Activated CD8-positive, alpha-beta memory T cell treated with anti-CD3 and anti-CD28 coated beads, Interleukin-2, amount 50 U/mL, for 24 hours (primary cell): ENCODE data around the gene PIK3C3.
"Not testable (repeated sequence)": the region's sequence is repeated elsewhere in the genome, so short reads cannot be mapped to it uniquely, and the experiment has no call there.

Source experiments
- DNase-seq: peaks from one replicate; pipeline ENCODE4 v3.0.0-alpha.2; 2020; ENCODE audit errors: extremely low read depth

The PIK3C3 gene

GRCh38 chr18:42024131-42024530 lies 69.1 kb downstream of the PIK3C3 start:
- DNase-seq, result no peak

DNA sequence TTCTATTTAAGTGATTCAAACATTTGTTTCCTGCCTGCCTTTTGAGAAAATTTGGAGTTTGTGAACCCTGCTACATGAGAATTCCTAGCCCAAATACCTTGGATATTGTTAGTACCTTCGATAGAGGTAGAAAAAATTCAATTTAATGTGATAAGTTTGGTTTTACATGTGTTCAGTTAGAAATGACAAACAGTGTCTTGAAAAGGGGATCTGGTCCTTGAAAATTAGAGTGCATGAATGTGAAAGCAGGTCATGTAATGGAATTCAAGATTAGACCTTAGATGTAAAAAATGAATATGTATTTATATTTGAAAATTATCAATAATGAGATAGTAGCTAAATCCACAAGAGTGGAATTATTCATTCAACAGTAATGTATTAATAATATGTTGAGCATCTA lies 70.5 kb downstream of the PIK3C3 start:
- DNase-seq, result no peak

DNA sequence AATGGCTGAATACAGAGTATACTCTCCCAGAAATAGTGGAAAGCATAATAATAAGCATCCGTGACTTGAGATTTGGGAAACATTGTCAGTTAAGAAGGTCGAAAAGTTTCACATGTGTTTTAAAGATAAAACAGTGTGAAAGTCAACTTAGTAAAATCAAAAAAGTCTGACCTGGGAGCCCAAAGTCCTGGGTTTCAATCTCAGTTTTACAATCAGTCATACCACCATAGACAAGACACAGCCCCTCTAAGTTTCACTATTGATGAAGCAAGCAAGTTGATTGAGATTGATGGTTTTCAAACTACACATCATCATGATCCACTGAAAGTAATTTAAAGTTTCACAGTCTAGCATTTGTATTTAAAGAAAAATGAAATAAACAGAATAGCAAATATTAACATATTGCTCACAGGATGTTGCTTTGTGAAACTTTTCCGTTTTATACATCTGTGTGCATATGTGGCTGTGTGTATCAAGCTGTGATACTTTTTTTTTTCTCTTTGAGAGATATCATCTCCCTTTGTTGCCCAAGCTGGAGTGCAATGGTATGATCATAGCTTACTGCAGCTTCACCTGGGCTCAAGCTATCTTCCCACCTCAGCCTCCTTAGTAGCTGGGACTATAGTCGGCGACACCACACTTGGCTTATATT lies 71.1 kb downstream of the PIK3C3 start:
- DNase-seq, result no peak

DNA sequence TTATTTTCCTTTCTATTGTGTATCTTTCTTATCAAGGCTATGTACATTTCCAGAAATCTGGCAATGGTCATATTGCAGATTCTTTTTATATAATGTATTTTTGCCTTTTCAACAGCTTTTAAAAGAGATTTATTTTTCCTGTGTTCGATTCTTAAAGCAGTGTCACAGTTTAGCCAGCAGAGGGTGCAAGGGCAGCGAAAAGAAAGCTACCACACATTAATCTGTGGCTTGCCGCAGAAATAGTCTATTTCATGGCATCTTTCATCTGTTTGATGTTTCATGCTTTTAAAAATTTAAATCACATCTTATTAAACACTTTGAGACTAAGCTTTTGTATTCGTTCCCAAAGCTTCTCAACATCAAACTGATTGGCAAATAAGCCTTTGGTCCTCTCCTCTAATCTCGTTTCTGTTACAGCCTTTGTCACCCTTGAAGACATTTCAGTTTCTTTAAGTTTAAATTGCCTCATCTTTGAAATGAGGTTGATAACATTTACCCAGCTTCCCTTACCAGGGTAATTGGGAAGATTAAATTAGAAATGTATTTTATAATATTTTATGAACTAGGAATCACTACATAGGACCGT lies 73.3 kb downstream of the PIK3C3 start:
- DNase-seq, result peak; percentile 2

GRCh38 chr18:42029092-42029491 lies 74.1 kb downstream of the PIK3C3 start:
- DNase-seq, result no peak

GRCh38 chr18:42030586-42031182 lies 75.7 kb downstream of the PIK3C3 start:
- DNase-seq, result no peak

GRCh38 chr18:42032447-42032846 lies 77.4 kb downstream of the PIK3C3 start:
- no peak for DNase-seq

- DNase-seq, result no peak
These were observed 78.2 kb downstream of the PIK3C3 start for GRCh38 chr18:42033137-42033810.

DNA sequence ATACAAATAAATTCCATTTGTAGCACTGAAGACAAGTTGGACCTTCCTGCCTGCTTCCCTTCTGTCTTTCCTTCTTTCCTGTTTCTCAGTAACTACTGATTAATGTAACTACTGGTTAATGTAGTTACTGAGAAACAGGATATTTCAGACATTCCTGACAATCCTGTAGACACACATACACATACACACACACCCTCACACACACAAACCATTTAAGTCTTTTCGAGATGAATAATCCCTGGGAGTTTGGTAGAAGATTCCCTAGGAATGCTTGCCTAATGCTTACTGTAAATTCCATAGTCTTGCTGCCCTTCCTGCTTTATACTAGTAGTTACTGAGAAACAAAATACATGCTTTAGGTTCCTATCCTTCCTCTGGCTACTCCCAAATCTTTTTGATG lies 83.9 kb downstream of the PIK3C3 start:
- no peak for DNase-seq

GRCh38 chr18:42039396-42039795 lies 84.4 kb downstream of the PIK3C3 start:
- no peak for DNase-seq

GRCh38 chr18:42041793-42042192 lies 86.8 kb downstream of the PIK3C3 start:
- no peak for DNase-seq

- no peak for DNase-seq
These were observed 90.3 kb downstream of the PIK3C3 start for GRCh38 chr18:42045346-42045745.

DNA sequence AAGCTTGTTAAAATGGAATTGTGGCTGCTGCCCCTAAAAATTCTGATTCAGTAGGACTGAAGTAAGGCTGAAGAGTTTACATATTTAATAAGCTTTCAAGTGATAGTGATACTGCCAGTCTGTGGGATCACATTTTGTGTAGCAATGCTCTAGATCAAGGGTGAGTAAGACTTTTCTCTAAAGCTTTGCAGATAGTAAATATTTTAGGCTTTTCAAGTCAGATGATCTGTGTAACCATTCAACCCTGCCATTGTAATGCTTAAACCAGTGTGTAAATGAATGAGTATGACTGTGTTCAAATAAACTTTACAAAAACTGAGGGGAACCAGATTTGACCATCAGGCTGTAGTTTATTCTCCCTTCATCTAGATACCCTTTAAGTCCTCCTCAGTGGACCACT lies 92.7 kb downstream of the PIK3C3 start:
- DNase-seq, result no peak

DNA sequence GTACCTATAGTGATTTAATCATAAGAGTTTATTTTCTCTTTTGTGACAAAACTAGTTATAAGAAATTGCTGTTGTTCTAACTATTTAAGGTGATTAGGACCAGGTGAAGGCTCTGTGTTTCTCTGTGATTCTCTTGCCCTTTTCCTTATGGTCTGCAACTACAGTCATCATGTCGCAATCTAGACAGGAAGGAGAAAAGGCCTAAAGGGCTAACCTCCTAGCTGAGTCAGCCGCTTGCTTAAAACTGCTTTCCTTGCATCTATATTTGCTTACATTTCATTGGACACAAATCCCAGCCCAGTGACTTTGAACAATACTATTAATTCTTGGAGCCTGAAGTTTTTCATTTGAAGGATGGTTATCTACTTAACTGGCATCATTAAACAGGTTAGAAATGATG lies 93.1 kb downstream of the PIK3C3 start:
- no peak for DNase-seq

- not testable (repeated sequence) for DNase-seq
These were observed 94.5 kb downstream of the PIK3C3 start for GRCh38 chr18:42049536-42049935.

GRCh38 chr18:42051411-42051810 lies 96.4 kb downstream of the PIK3C3 start:
- no peak for DNase-seq

DNA sequence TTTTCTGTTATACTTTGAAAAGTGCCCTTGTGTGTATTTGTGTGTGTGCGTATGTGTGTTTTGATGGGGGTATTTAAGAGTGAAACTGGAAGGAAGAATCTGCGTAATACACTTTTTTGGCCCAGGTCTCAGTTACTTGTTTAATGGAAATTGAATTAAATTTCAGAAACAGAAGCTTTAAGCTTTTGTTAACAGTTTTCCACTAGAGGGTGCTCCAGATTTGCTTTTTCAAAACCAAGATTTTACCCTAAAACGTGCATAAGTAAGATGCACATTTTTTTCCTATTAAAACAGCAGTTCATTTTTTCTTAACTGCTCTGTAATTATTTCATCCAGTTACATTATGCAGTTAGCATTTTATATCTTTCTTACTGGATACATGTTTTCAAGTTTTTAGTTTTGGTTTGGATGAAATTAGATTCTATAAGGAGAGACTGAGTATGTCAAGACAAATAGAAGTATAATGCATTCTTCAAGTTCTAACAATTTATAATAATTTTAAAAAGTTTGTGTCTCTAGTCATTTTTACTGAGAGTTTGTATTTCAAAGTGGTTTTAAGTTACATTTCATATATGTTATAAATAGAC lies 97.2 kb downstream of the PIK3C3 start:
- DNase-seq, result no peak

GRCh38 chr18:42053188-42053781 lies 98.3 kb downstream of the PIK3C3 start:
- DNase-seq, result peak; percentile 23

DNA sequence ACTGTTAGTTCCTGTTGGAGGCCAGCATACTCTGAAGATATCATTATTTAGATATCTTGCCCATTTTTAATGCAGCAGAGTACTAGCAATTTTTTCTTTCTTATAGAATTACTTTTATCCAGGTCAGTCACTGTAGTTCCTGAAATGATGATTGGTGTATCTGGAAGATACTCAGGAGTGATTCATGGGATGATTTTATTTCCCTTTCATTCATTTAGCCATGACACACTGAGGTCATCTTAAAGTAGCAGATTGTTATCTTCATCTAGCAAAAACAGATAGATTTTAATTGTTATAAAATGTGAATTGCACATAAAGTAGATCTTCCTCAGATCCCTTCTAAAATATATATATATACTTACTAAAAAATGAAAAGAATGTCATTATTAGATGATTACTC lies 109.1 kb downstream of the PIK3C3 start:
- no peak for DNase-seq

- no peak for DNase-seq
These were observed 112.5 kb downstream of the PIK3C3 start for GRCh38 chr18:42067518-42067917.

- no peak for DNase-seq
These were observed 113.0 kb downstream of the PIK3C3 start for GRCh38 chr18:42068030-42068429.

DNA sequence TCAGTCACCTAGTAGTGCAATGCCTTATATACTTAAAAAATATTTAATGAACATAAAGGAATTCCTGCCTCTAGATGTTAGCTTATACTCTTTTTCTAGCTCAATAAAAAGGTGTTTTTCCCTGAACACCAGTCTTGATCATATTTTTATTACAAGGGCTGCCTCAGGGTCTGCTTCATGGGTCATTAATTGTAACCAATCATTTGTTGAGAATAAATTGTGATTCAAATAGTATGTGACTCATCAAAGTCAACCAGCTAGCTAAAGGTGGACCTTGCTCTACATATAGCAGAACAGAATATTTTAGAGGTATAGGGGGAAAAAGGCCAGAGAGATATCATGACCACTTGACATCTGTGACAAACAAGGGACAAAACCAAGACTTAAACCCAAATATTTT lies 114.0 kb downstream of the PIK3C3 start:
- DNase-seq, result no peak
